OCI-LY7 (cell line): ENCODE data around the gene TPX2. TPM values are rescaled to one million over a fixed set of nuclear protein-coding genes. Genes with fewer than 3 reads are reported as not detected.

Experiments
- BruUV-seq: library from RNA; stranded (reverse); fragments of 400-500 nt; replicated peaks from 2 replicates; lab custom pipeline; 2021; lab: Mats Ljungman, UMichigan
- CTCF ChIA-PET: fragments of 300-600 bp; sonication (Branson Sonifier 250); formaldehyde crosslinking; loops from one replicate; lab custom pipeline; 2022; ENCODE audit warnings: antibody characterized with exemption; ENCODE audit not compliant: unreplicated experiment; lab: Charles Lee
- POLR2A ChIA-PET: fragments of 300-600 bp; sonication (Branson Sonifier 250); formaldehyde crosslinking; loops from one replicate; lab custom pipeline; 2022; ENCODE audit warnings: antibody characterized with exemption; lab: Charles Lee
- DNase-seq: peaks from one replicate; pipeline ENCODE4 v3.0.0-alpha.2; 2015; ENCODE audit warnings: low spot score
- H2AFZ ChIP-seq: fragments of 200-600 bp; sonication (generic), shearing (Covaris generic); 2 replicates; pipeline ENCODE4 v1.6.1; 2014; ENCODE audit warnings: mild to moderate bottlenecking, antibody characterized with exemption, low read length, moderate library complexity
- H3K27ac ChIP-seq: fragments of 200-600 bp; sonication (generic); 2 replicates; pipeline ENCODE4 v1.5.1; 2014; ENCODE audit warnings: mixed run types, low read depth, mild to moderate bottlenecking, moderate library complexity, low read length, inconsistent platforms; ENCODE audit not compliant: poor library complexity, severe bottlenecking
- H3K36me3 ChIP-seq: fragments of 200-600 bp; sonication (generic); 2 replicates; pipeline ENCODE4 v1.6.1; 2014; ENCODE audit warnings: mild to moderate bottlenecking, antibody characterized with exemption, low read length, moderate library complexity, mixed read lengths; ENCODE audit not compliant: insufficient read depth
- H3K4me1 ChIP-seq: fragments of 200-600 bp; sonication (generic); 2 replicates; pipeline ENCODE4 v1.5.1; 2014; ENCODE audit warnings: mild to moderate bottlenecking, low read length; ENCODE audit not compliant: insufficient read depth, poor library complexity, severe bottlenecking
- H3K4me2 ChIP-seq: fragments of 200-600 bp; sonication (generic); 2 replicates; pipeline ENCODE4 v1.6.1; 2014; ENCODE audit warnings: mild to moderate bottlenecking, low read length
- H3K4me3 ChIP-seq: fragments of 200-600 bp; sonication (generic); 2 replicates; pipeline ENCODE4 v1.5.1; 2014; ENCODE audit warnings: mild to moderate bottlenecking, low read depth, low read length; ENCODE audit not compliant: poor library complexity, severe bottlenecking
- H3K79me2 ChIP-seq: fragments of 200-600 bp; sonication (generic); 2 replicates; pipeline ENCODE4 v1.6.1; 2016; ENCODE audit warnings: low read depth, mild to moderate bottlenecking, low read length, moderate library complexity, mixed read lengths; ENCODE audit not compliant: insufficient read depth
- H3K9me2 ChIP-seq: fragments of 200-600 bp; sonication (generic); 2 replicates; pipeline ENCODE4 v1.6.1; 2016; ENCODE audit warnings: mild to moderate bottlenecking, low read length, mixed read lengths; ENCODE audit not compliant: insufficient read depth
- H3K9me3 ChIP-seq: fragments of 200-600 bp; sonication (generic); 2 replicates; pipeline ENCODE4 v1.6.1; 2014; ENCODE audit warnings: mild to moderate bottlenecking, mixed run types, low read length, mixed read lengths
- H4K20me1 ChIP-seq: fragments of 200-600 bp; sonication (generic); 2 replicates; pipeline ENCODE4 v1.6.1; 2014; ENCODE audit warnings: mild to moderate bottlenecking, antibody characterized with exemption, low read length, moderate library complexity, mixed read lengths; ENCODE audit not compliant: insufficient read depth
- EZH2phosphoT487 ChIP-seq: fragments of 200-600 bp; sonication (generic); IDR thresholded peaks from 2 replicates; pipeline ENCODE4 v1.6.1; 2018; ENCODE audit warnings: low read depth, borderline replicate concordance, mild to moderate bottlenecking, mixed run types, antibody characterized with exemption, low read length, moderate library complexity, mixed read lengths
- intact Hi-C: fragments of 100-400 bp; cut with micrococcal nuclease; formaldehyde crosslinking; loops from one replicate; pipeline ENCODE4 v1.10.0; 2022; ENCODE audit not compliant: unreplicated experiment
- total RNA-seq, 2 experiments: library from RNA; depleted of rRNA in 1 of 2; stranded (reverse); fragments of >200 nt in 1 of 2; shearing (Covaris generic) in 1 of 2; gene quantifications; 2 replicates each; pipeline ENCODE4 v1.2.3, GENCODE V29; 2014 to 2022
- TF ChIP-seq, protein P1 (sequence below): fragments of 200-600 bp; sonication (generic); conservative IDR thresholded peaks from 2 replicates; pipeline ENCODE4 v1.5.1; 2014; ENCODE audit warnings: mild to moderate bottlenecking, antibody characterized with exemption, low read length, moderate library complexity, mixed read lengths

TPX2 gene
- total RNA-seq, 2 experiments from 2014 or later: 121 to 173 TPM

DNA sequence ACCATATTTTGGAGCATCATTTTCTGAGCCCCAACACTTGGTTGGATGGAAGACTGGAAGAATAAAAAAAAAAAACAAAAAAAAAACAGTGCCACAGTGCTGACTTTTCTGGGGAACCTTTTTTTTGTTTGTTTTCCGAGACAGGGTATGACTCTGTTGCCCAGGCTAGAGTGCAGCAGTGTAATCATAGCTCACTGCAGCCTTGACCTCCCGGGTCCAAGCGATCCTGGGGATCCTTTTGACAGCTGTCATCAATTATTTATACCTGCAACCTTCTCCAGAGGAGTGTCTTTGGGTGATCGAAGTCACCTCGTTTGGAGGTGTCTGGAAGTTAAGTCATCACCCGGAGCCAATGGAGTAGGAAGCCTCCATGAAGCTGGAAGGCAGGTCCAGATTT lies 7.8 kb upstream of the TPX2 start:
- no peak overlapping the region for H2AFZ ChIP-seq
- H3K27ac ChIP-seq: no peak overlapping the region
- ChIA-PET POLR2A (no interaction called here), CTCF (no interaction called here)
- intact Hi-C loops: no loop called here
- no peaks in the 10 kb centered on the region for H3K4me1 ChIP-seq
- H3K9me3 ChIP-seq: no peaks in the 10 kb centered on the region
- H3K4me2 ChIP-seq: no peak overlapping the region
- H3K9me2 ChIP-seq: no peaks in the 10 kb centered on the region
- DNase-seq: no peak
- TF ChIP-seq, protein P1, sequence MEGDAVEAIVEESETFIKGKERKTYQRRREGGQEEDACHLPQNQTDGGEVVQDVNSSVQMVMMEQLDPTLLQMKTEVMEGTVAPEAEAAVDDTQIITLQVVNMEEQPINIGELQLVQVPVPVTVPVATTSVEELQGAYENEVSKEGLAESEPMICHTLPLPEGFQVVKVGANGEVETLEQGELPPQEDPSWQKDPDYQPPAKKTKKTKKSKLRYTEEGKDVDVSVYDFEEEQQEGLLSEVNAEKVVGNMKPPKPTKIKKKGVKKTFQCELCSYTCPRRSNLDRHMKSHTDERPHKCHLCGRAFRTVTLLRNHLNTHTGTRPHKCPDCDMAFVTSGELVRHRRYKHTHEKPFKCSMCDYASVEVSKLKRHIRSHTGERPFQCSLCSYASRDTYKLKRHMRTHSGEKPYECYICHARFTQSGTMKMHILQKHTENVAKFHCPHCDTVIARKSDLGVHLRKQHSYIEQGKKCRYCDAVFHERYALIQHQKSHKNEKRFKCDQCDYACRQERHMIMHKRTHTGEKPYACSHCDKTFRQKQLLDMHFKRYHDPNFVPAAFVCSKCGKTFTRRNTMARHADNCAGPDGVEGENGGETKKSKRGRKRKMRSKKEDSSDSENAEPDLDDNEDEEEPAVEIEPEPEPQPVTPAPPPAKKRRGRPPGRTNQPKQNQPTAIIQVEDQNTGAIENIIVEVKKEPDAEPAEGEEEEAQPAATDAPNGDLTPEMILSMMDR: no peak
- TF ChIP-seq EZH2phosphoT487: no peak
- no TSS peak for BruUV-seq
- H3K36me3 ChIP-seq: no peaks in the 10 kb centered on the region
- no peak overlapping the region for H3K4me3 ChIP-seq
- H3K79me2 ChIP-seq: no peaks in the 10 kb centered on the region
- H4K20me1 ChIP-seq: no peaks in the 10 kb centered on the region

DNA sequence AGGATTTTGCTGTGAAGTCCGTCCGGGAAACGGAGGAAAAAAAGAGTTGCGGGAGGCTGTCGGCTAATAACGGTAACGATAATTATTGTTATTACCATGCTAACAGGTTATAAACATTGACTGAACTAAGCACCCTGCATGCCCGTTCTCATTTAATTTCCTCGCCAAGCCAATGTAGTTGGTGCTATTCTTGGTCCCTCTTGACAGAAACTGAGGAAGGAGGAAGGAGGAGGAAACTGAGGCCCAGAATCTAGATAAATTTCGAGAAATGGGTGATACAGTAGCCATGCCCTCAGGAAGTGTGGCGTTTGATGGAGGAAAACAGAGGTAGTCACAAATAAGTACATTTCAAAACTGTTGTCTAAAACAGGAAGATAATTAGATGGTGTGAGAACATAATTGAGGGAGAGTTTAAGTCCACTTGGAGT lies 474 bp downstream of the TPX2 start:
- CTCF ChIA-PET: interaction anchor here (2.0 kb wide), 1 partner anchor 16 kb away, joined by 6 read pairs; no protein-coding TSS in a partner anchor
- H3K27ac ChIP-seq: peak overlapping the region; percentile 65
- H3K79me2 ChIP-seq: peaks cover 52% of the 10 kb centered on the region
- H3K4me1 ChIP-seq: peaks cover 24% of the 10 kb centered on the region
- no peaks in the 10 kb centered on the region for H3K9me2 ChIP-seq
- BruUV-seq: TSS peak; percentile 78
- no peak for TF ChIP-seq EZH2phosphoT487
- TF ChIP-seq, protein P1: no peak; the same call in none of the 2 replicates
- POLR2A ChIA-PET: interaction anchor here (0.6 to 1.2 kb wide), 5 partner anchors 15 to 64 kb away, joined by 3 to 5 read pairs (median 4); partner anchors contain the start of gene BCL2L1
- H3K9me3 ChIP-seq: no peaks in the 10 kb centered on the region
- peak overlapping the region; percentile 77 for H3K4me3 ChIP-seq
- DNase-seq: no peak
- peak overlapping the region; percentile 88 for H3K4me2 ChIP-seq
- intact Hi-C loops: no loop called here
- H4K20me1 ChIP-seq: peaks cover 11% of the 10 kb centered on the region; the same call in 1 of the 2 replicates
- peaks cover 41% of the 10 kb centered on the region for H3K36me3 ChIP-seq
- peak overlapping the region; percentile 97 for H2AFZ ChIP-seq

- intact Hi-C loops: no loop called here
- Histone ChIP-seq H4K20me1 (peaks cover 11% of the 10 kb centered on the region; the same call in 1 of the 2 replicates), H3K9me3 (no peaks in the 10 kb centered on the region), H3K27ac (peak overlapping the region; percentile 65), H3K79me2 (peaks cover 58% of the 10 kb centered on the region), H2AFZ (no peak overlapping the region), H3K4me3 (peak overlapping the region; percentile 77), H3K9me2 (no peaks in the 10 kb centered on the region), H3K36me3 (peaks cover 47% of the 10 kb centered on the region), H3K4me1 (peaks cover 24% of the 10 kb centered on the region), H3K4me2 (peak overlapping the region; percentile 88)
- ChIA-PET POLR2A (interaction anchor here (0.9 to 1.2 kb wide), 3 partner anchors 16 to 64 kb away, joined by 4 read pairs; partner anchors contain the start of gene BCL2L1), CTCF (interaction anchor here (0.5 to 2.0 kb wide), 2 partner anchors 17 to 173 kb away, joined by 3 to 6 read pairs; no protein-coding TSS in a partner anchor)
- peak; percentile 43 for DNase-seq
- TF ChIP-seq, protein P1: no peak
- TF ChIP-seq EZH2phosphoT487: no peak
- no TSS peak for BruUV-seq
Measured at GRCh38 chr20:31740208-31740607, 1.1 kb downstream of the TPX2 start.
